Stomach (tissue), 9 donors: Measurements from ENCODE around the gene PLXNB2. TPM values are rescaled to one million over a fixed set of nuclear protein-coding genes. Genes with fewer than 3 reads are reported as not detected.

ENCODE experiments used
- DNase-seq, 2 donors: peaks; one replicate each; pipeline versions ENCODE4 v3.0.0 to v3.0.0-alpha.2; 2013 to 2019
- H3K27ac ChIP-seq, 5 donors: fragments of 200-600 bp in 4 of 5; sonication (generic) in 4 of 5; one replicate each; pipeline ENCODE4 v1.5.1; 2013 to 2019; ENCODE audit warnings: mild to moderate bottlenecking in 1 of 5, moderate library complexity in 1 of 5
- H3K27me3 ChIP-seq, 3 donors: fragments of 200-600 bp; sonication (generic); one replicate each; pipeline ENCODE4 v1.5.1; 2017 to 2019; ENCODE audit warnings: mixed run types in 1 of 3
- H3K36me3 ChIP-seq, 4 donors: fragments of 200-600 bp; sonication (generic); 1 replicate in 3 of 4; 2 replicates in 1 of 4; pipeline ENCODE4 v1.5.1; 2016 to 2019
- H3K4me1 ChIP-seq, 4 donors: fragments of 200-600 bp; sonication (generic); one replicate each; pipeline ENCODE4 v1.5.1; 2016 to 2019
- H3K4me3 ChIP-seq, 4 donors: fragments of 200-600 bp; sonication (generic) in 3 of 4; one replicate each; pipeline ENCODE4 v1.5.1; 2016 to 2019; ENCODE audit warnings: mild to moderate bottlenecking in 1 of 4
- H3K9me3 ChIP-seq, 4 donors: fragments of 200-600 bp; sonication (generic); one replicate each; pipeline ENCODE4 v1.5.1; 2016 to 2019
- EP300 ChIP-seq: sonication (generic); formaldehyde crosslinking; IDR thresholded peaks from one replicate; pipeline ENCODE4 v1.6.1; 2017; ENCODE audit warnings: antibody characterized with exemption
- POLR2A ChIP-seq, 4 donors: fragments of 450-650 bp; IDR thresholded peaks; one replicate each; pipeline ENCODE4 v1.6.1; 2016; ENCODE audit warnings: antibody characterized with exemption in 4 of 4, control low read depth in 2 of 4, mild to moderate bottlenecking in 1 of 4, moderate library complexity in 1 of 4
- POLR2AphosphoS5 ChIP-seq, 3 donors: sonication (generic); formaldehyde crosslinking; IDR thresholded peaks; one replicate each; pipeline ENCODE4 v1.6.1; 2016; ENCODE audit warnings: antibody characterized with exemption in 3 of 3
- WGBS, 5 donors: extraction: QIAGEN DNeasy Blood & Tissue Kit in 3 of 5; methylation state at CpG; one replicate each; pipeline versions ENCODE4 v1.1.5 to v1.1.7; 2013 to 2018; 5-methylcytosine and 5-hydroxymethylcytosine counted together
- intact Hi-C: fragments of 100-400 bp; cut with DNase I; formaldehyde crosslinking; loops from one replicate; pipeline ENCODE4 v1.15.1; 2023; ENCODE audit warnings: low total_unique reads
- polyA plus RNA-seq, 3 donors: library from polyadenylated mRNA; stranded (reverse); fragments of 200-250 nt; gene quantifications; one replicate each; pipeline ENCODE4 v1.2.3, GENCODE V29; 2013
- total RNA-seq, 5 donors: library from RNA; depleted of rRNA; stranded (reverse); fragments of >200 nt; gene quantifications; one replicate each; pipeline versions ENCODE4 v1.1.0 to v1.2.3, GENCODE V29; 2014 to 2016
- TF ChIP-seq, protein P1 (sequence below), 7 experiments: fragments of 450-650 bp in 4 of 7; fragments of 200-600 bp in 3 of 7; sonication (generic) in 3 of 7; IDR thresholded peaks; one replicate each; pipeline ENCODE4 v1.5.1; 2016 to 2019; ENCODE audit warnings: antibody characterized with exemption in 7 of 7, control low read depth in 2 of 7, mild to moderate bottlenecking in 1 of 7
- donor health status: healthy with polysubstance abuse.
- donor health status: Bipolar disorder and iron deficiency.
- donor health status: healthy.

Gene PLXNB2
- total and polyA plus RNA-seq, 8 donors, result 50.3 to 648 (median 269) TPM

DNA sequence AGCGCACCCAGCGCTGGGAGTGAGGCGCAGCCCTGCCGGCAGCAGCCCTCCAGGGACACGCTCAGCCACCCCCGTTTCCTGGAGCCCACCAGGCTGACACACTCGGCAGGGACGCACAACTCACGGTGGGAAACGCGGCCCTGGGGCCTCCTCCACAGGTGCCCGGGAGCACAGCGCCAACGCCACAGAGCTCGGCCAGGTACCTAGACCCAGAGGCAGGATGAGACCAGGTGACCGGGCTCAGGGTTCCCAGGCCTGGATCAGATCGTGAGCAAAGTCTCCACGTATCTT is 80.6 kb downstream of the PLXNB2 start:
- DNase-seq, result no peak
- intact Hi-C loops, result no loop called here
- WGBS, 5 donors, result 80 to 97% (median 94%) methylated on average over 2 to 18 of the region's 18 CpGs
- Histone ChIP-seq H3K4me3 (no peak overlapping the region), H3K9me3 (no peaks in the 10 kb centered on the region), H3K27ac (no peak overlapping the region), H3K4me1 (no peaks in the 10 kb centered on the region), H3K36me3 (peaks cover 64 to 97% (median 95%) of the 10 kb centered on the region in 4 donors), H3K27me3 (no peaks in the 10 kb centered on the region)
- no peak for TF ChIP-seq EP300

DNA sequence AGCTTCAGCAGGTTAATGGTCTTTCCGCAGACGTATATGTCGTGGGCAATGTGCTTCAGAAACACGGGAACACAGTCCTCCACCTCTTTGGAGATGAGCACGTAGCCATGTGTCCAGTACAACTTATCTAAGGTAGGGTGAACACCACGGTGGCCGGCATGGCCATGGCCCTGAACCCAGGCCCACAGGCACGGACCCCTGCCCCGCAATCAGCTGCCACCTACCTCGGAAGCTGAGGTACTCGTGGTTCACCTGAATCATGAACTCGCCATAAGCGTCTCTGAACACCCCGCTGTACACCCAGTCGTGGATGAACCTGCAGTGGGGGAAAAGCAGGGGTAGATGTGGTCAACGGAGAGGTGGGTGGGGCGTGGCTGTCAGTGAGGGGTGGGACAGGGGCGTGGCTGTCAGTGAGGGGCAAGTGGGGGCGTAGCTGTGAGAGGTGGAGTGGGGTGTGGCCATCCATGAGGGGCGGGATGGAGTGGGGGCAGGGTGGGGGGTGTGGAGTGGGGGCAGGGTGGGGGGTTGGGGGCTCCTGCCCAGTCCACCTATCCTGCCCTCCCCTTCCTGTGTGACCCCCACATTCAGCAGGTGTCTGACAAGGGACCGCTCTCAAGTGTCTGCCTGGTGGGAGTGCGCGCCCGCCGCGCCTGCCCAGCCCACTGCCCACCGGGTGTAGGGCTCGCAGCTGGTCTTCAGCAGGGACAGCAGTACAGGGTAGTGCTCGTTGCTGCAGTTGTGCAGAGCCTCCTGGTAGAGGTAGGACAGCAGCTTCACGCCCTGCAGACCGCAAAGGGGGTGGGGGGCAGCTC is 81.2 kb downstream of the PLXNB2 start:
- no peak for DNase-seq
- H3K9me3 ChIP-seq, result no peaks in the 10 kb centered on the region
- H3K4me3 ChIP-seq, result no peak overlapping the region
- peaks cover 69 to 97% (median 96%) of the 10 kb centered on the region in 4 donors for H3K36me3 ChIP-seq
- TF ChIP-seq EP300 (no peak), POLR2A (IDR thresholded peaks at IDR 0.05) (no peak), POLR2AphosphoS5 (IDR thresholded peaks at IDR 0.05) (no peak)
- TF ChIP-seq, protein P1, sequence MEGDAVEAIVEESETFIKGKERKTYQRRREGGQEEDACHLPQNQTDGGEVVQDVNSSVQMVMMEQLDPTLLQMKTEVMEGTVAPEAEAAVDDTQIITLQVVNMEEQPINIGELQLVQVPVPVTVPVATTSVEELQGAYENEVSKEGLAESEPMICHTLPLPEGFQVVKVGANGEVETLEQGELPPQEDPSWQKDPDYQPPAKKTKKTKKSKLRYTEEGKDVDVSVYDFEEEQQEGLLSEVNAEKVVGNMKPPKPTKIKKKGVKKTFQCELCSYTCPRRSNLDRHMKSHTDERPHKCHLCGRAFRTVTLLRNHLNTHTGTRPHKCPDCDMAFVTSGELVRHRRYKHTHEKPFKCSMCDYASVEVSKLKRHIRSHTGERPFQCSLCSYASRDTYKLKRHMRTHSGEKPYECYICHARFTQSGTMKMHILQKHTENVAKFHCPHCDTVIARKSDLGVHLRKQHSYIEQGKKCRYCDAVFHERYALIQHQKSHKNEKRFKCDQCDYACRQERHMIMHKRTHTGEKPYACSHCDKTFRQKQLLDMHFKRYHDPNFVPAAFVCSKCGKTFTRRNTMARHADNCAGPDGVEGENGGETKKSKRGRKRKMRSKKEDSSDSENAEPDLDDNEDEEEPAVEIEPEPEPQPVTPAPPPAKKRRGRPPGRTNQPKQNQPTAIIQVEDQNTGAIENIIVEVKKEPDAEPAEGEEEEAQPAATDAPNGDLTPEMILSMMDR (IDR thresholded peaks at IDR 0.05), result no peak
- 90 to 93% (median 91%) methylated on average over 21 to 31 of the region's 31 CpGs for WGBS, 5 donors
- H3K4me1 ChIP-seq, result no peaks in the 10 kb centered on the region
- no peak overlapping the region for H3K27ac ChIP-seq
- intact Hi-C loops, result no loop called here
- H3K27me3 ChIP-seq, result no peaks in the 10 kb centered on the region

DNA sequence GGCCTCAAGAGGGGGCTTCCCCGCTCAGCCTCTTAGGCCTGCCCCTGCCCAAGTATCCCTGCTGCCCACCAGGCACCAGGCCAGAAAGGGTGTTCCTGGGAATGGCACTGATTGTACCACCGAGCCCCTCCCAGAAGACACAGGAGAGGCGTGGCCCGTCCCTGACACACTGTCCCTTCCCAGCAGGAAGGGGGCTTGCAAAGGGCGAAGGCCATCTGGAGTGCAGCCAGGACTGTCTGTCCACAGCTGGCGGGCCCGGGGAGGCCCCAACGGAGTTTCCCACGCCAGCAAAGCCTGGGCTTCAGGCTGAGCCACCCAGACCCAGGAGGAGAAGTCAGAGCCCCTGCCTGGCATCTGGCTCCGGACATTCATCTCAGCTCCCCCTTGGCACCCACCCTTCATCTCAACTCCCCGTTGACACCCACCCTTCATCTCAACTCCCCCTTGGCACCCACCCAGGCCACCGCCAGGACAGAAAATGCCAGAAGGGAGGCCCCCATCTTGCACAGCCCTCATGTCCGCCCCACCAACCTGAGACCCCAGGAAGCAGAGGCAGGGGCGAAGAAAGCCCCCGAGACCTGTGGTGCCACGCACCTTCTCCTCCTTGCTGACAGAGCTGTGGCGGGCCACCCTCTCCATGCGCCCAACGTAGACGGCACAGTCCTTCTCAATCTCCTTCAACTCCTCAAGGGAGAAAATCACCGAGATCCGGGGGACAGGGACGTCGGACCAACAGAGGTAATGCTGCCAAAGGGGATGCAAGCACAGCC is 82.1 kb downstream of the PLXNB2 start:
- DNase-seq, result peak in 1 of 2 donors; percentile 61
- 78 to 88% (median 85%) methylated on average over 22 to 24 of the region's 24 CpGs for WGBS, 5 donors

More for the DNA sequence above, 82.1 kb downstream of the PLXNB2 start:
- intact Hi-C loops, result no loop called here
- no peaks in the 10 kb centered on the region for H3K4me1 ChIP-seq
- H3K36me3 ChIP-seq, result peaks cover 78 to 100% (median 100%) of the 10 kb centered on the region in 4 donors
- no peak overlapping the region for H3K27ac ChIP-seq
- H3K9me3 ChIP-seq, result no peaks in the 10 kb centered on the region
- no peaks in the 10 kb centered on the region for H3K27me3 ChIP-seq
- TF ChIP-seq POLR2A (IDR thresholded peaks at IDR 0.05), result no peak
- TF ChIP-seq EP300, result no peak
- TF ChIP-seq POLR2AphosphoS5 (IDR thresholded peaks at IDR 0.05), result no peak
- TF ChIP-seq, protein P1 (IDR thresholded peaks at IDR 0.05), result no peak
- H3K4me3 ChIP-seq, result no peak overlapping the region

Other genes starting within 250 kb of the PLXNB2 start
- gene TTLL8, start 249.3 kb downstream of the PLXNB2 start, total RNA-seq, result not detected
- gene TTLL8, start 249.3 kb downstream of the PLXNB2 start, polyA plus RNA-seq, result not detected
- gene MLC1, start 222.2 kb downstream of the PLXNB2 start, total RNA-seq, result not detected
- not detected for gene MLC1, start 222.2 kb downstream of the PLXNB2 start, polyA plus RNA-seq
- 1 to 10 TPM in 2 of 5 donors, not detected in 3; 2.0 to 2.8 TPM for gene MOV10L1, start 217.6 kb downstream of the PLXNB2 start, total RNA-seq
- gene MOV10L1, start 217.6 kb downstream of the PLXNB2 start, polyA plus RNA-seq, result under 1 TPM; 0.12 to 0.46 (median 0.40) TPM
- 1 to 10 TPM in 2 of 5 donors, under 1 TPM in 1, not detected in 2; 0.29 to 1.8 (median 1.6) TPM for gene PANX2, start 136.9 kb downstream of the PLXNB2 start, total RNA-seq
- gene PANX2, start 136.9 kb downstream of the PLXNB2 start, polyA plus RNA-seq, result 1 to 10 TPM in 1 of 3 donors, under 1 TPM in 1, not detected in 1; 0.25 to 1.1 TPM
- 100 to 1,000 TPM in 2 of 5 donors, 10 to 100 TPM in 3; 13.2 to 245 (median 56.7) TPM for gene TRABD, start 121.7 kb downstream of the PLXNB2 start, total RNA-seq
- 10 to 100 TPM; 41.4 to 46.4 (median 45.5) TPM for gene TRABD, start 121.7 kb downstream of the PLXNB2 start, polyA plus RNA-seq
- gene SELENOO, start 106.6 kb downstream of the PLXNB2 start, total RNA-seq, result 100 to 1,000 TPM in 1 of 5 donors, 10 to 100 TPM in 4; 10.1 to 185 (median 57.2) TPM
- 10 to 100 TPM; 30.9 to 37.5 (median 33.1) TPM for gene SELENOO, start 106.6 kb downstream of the PLXNB2 start, polyA plus RNA-seq
- gene TUBGCP6, start 62.6 kb downstream of the PLXNB2 start, total RNA-seq, result 100 to 1,000 TPM in 1 of 5 donors, 10 to 100 TPM in 4; 40.4 to 112 (median 91.5) TPM
- gene TUBGCP6, start 62.6 kb downstream of the PLXNB2 start, polyA plus RNA-seq, result 10 to 100 TPM; 37.8 to 59.0 (median 38.8) TPM
- 100 to 1,000 TPM in 2 of 5 donors, 10 to 100 TPM in 3; 15.4 to 156 (median 74.1) TPM for gene HDAC10, start 56.4 kb downstream of the PLXNB2 start, total RNA-seq
- gene HDAC10, start 56.4 kb downstream of the PLXNB2 start, polyA plus RNA-seq, result 10 to 100 TPM; 24.7 to 41.4 (median 36.2) TPM
- gene MAPK12, start 46.0 kb downstream of the PLXNB2 start, total RNA-seq, result 10 to 100 TPM in 2 of 5 donors, 1 to 10 TPM in 3; 5.2 to 49.6 (median 9.3) TPM
- 1 to 10 TPM; 4.7 to 9.3 (median 7.1) TPM for gene MAPK12, start 46.0 kb downstream of the PLXNB2 start, polyA plus RNA-seq
- 10 to 100 TPM in 1 of 5 donors, 1 to 10 TPM in 2, under 1 TPM in 1, not detected in 1; 0.29 to 10.1 (median 5.7) TPM for gene MAPK11, start 37.3 kb downstream of the PLXNB2 start, total RNA-seq
- gene MAPK11, start 37.3 kb downstream of the PLXNB2 start, polyA plus RNA-seq, result 10 to 100 TPM in 2 of 3 donors, 1 to 10 TPM in 1; 8.5 to 13.6 (median 12.3) TPM
- gene DENND6B, start 19.4 kb upstream of the PLXNB2 start, total RNA-seq, result 10 to 100 TPM in 2 of 5 donors, 1 to 10 TPM in 3; 2.2 to 13.4 (median 2.5) TPM
- gene DENND6B, start 19.4 kb upstream of the PLXNB2 start, polyA plus RNA-seq, result 1 to 10 TPM; 2.0 to 7.6 (median 5.5) TPM
- gene PPP6R2, start 35.7 kb upstream of the PLXNB2 start, total RNA-seq, result 100 to 1,000 TPM in 3 of 5 donors, 10 to 100 TPM in 2; 54.9 to 243 (median 151) TPM
- gene PPP6R2, start 35.7 kb upstream of the PLXNB2 start, polyA plus RNA-seq, result 10 to 100 TPM; 24.4 to 36.5 (median 28.7) TPM
- 100 to 1,000 TPM in 1 of 5 donors, 10 to 100 TPM in 4; 34.9 to 122 (median 65.2) TPM for gene SBF1, start 167.4 kb upstream of the PLXNB2 start, total RNA-seq
- gene SBF1, start 167.4 kb upstream of the PLXNB2 start, polyA plus RNA-seq, result 10 to 100 TPM in 2 of 3 donors, 1 to 10 TPM in 1; 9.6 to 42.3 (median 25.0) TPM
- 1 to 10 TPM in 1 of 5 donors, under 1 TPM in 1, not detected in 3; 0.37 to 1.3 TPM for gene ADM2, start 173.9 kb upstream of the PLXNB2 start, total RNA-seq
- gene ADM2, start 173.9 kb upstream of the PLXNB2 start, polyA plus RNA-seq, result 1 to 10 TPM; 1.5 to 3.7 (median 1.6) TPM
- not detected for gene MIOX, start 179.2 kb upstream of the PLXNB2 start, total RNA-seq
- under 1 TPM in 1 of 3 donors, not detected in 2; 0.40 TPM for gene MIOX, start 179.2 kb upstream of the PLXNB2 start, polyA plus RNA-seq
- 100 to 1,000 TPM in 1 of 5 donors, 10 to 100 TPM in 4; 11.9 to 212 (median 58.5) TPM for gene LMF2, start 200.1 kb upstream of the PLXNB2 start, total RNA-seq
- gene LMF2, start 200.1 kb upstream of the PLXNB2 start, polyA plus RNA-seq, result 10 to 100 TPM; 13.1 to 73.4 (median 25.6) TPM
- gene NCAPH2, start 200.6 kb upstream of the PLXNB2 start, total RNA-seq, result 10 to 100 TPM; 12.9 to 34.8 (median 23.2) TPM
- gene NCAPH2, start 200.6 kb upstream of the PLXNB2 start, polyA plus RNA-seq, result 10 to 100 TPM; 34.5 to 47.9 (median 38.4) TPM
- not detected for gene SCO2, start 218.0 kb upstream of the PLXNB2 start, total RNA-seq
- gene SCO2, start 218.0 kb upstream of the PLXNB2 start, polyA plus RNA-seq, result 1 to 10 TPM in 2 of 3 donors, under 1 TPM in 1; 0.92 to 7.5 (median 1.9) TPM
- gene TYMP, start 222.4 kb upstream of the PLXNB2 start, total RNA-seq, result 100 to 1,000 TPM in 2 of 5 donors, 10 to 100 TPM in 3; 14.3 to 146 (median 78.8) TPM
- gene TYMP, start 222.4 kb upstream of the PLXNB2 start, polyA plus RNA-seq, result 100 to 1,000 TPM in 1 of 3 donors, 10 to 100 TPM in 2; 46.3 to 162 (median 61.6) TPM
- not detected for gene KLHDC7B, start 238.3 kb upstream of the PLXNB2 start, total RNA-seq
- under 1 TPM in 2 of 3 donors, not detected in 1; 0.25 to 0.46 TPM for gene KLHDC7B, start 238.3 kb upstream of the PLXNB2 start, polyA plus RNA-seq